HepG2 (cell line): ENCODE results near the gene TMEM267. TPM values are rescaled to one million over a fixed set of nuclear protein-coding genes. Genes with fewer than 3 reads are reported as not detected.

ENCODE experiments used
- ATAC-seq: fragments of 200-7000 bp; cut with Tn5 transposase; 3 replicates; pipeline ENCODE4 v1.9.1; 2020; ENCODE audit warnings: mild to moderate bottlenecking, moderate library complexity
- BruUV-seq: library from RNA; stranded (reverse); fragments of 400-500 nt; replicated peaks from 2 replicates; lab custom pipeline; 2021; lab: Mats Ljungman, UMichigan
- CTCF ChIA-PET: fragments of 300-600 bp; formaldehyde crosslinking; extraction: SDS; loops from one replicate; lab custom pipeline; 2021; ENCODE audit warnings: low total read pairs, inconsistent platforms, low intra/inter-chr PET ratio; lab: Yijun Ruan, JAX
- POLR2A ChIA-PET: fragments of 350-600 bp; sonication (Branson Sonifier 250); formaldehyde crosslinking; loops from one replicate; lab custom pipeline; 2020; ENCODE audit warnings: antibody characterized with exemption, inconsistent platforms; lab: Yijun Ruan, JAX
- DNase-seq: peaks from one replicate; pipeline ENCODE4 v3.0.0-alpha.2; 2015; ENCODE audit warnings: low spot score
- FAIRE-seq: peaks from 3 replicates; lab custom pipeline; 2011; peaks lifted over from hg19 to GRCh38; lab: Jason Lieb, UNC
- H2AFZ ChIP-seq: one replicate; pipeline ENCODE4 v1.6.1; 2011; ENCODE audit warnings: low read length, inconsistent platforms
- H3K27ac ChIP-seq: fragments of 300-600 bp; 3 replicates; pipeline ENCODE4 v1.8.0; 2011; ENCODE audit warnings: mixed run types, mild to moderate bottlenecking, mixed read lengths, low read length, inconsistent platforms; ENCODE audit not compliant: insufficient read depth; ENCODE audit errors: extremely low read length
- H3K27me3 ChIP-seq, 2 experiments: fragments of 200-600 bp in 1 of 2; 2 replicates in 1 of 2; 3 replicates in 1 of 2; pipeline versions ENCODE4 v1.6.0 to v1.8.0; 2011; ENCODE audit warnings: low read length in 2 of 2, mild to moderate bottlenecking in 2 of 2, moderate library complexity in 2 of 2, inconsistent platforms in 1 of 2; ENCODE audit not compliant: insufficient read depth in 2 of 2, control insufficient read depth in 1 of 2
- H3K36me3 ChIP-seq, 2 experiments: fragments of 200-600 bp in 1 of 2; replicated peaks in 1 of 2; 2 replicates in 1 of 2; 3 replicates in 1 of 2; pipeline versions ENCODE4 v1.5.1 to v1.8.0; 2011; ENCODE audit warnings: low read length in 2 of 2, inconsistent platforms in 1 of 2; ENCODE audit not compliant: insufficient read depth in 2 of 2, control insufficient read depth in 1 of 2
- H3K4me1 ChIP-seq: 2 replicates; pipeline ENCODE4 v1.5.1; 2012; ENCODE audit warnings: low read length, inconsistent platforms; ENCODE audit not compliant: insufficient read depth
- H3K4me2 ChIP-seq: 2 replicates; pipeline ENCODE4 v1.6.0; 2011; ENCODE audit warnings: low read depth, low read length, inconsistent platforms
- H3K4me3 ChIP-seq, 3 experiments: fragments of 200-600 bp in 1 of 3; sonication (generic), shearing (Covaris generic) in 1 of 3; replicated peaks in 1 of 3; 2 replicates each; pipeline ENCODE4 v1.5.1; 2011 to 2016; ENCODE audit warnings: low read length in 3 of 3, inconsistent platforms in 2 of 3, low read depth in 2 of 3, mild to moderate bottlenecking in 2 of 3, control low read depth in 1 of 3, mixed read lengths in 1 of 3; ENCODE audit not compliant: insufficient read depth in 1 of 3
- H3K79me2 ChIP-seq: one replicate; pipeline ENCODE4 v1.6.1; 2011; ENCODE audit warnings: low read length, inconsistent platforms; ENCODE audit not compliant: insufficient read depth
- H3K9ac ChIP-seq: 2 replicates; pipeline ENCODE4 v1.6.0; 2011; ENCODE audit warnings: mild to moderate bottlenecking, low read depth, low read length, inconsistent platforms; ENCODE audit not compliant: insufficient read depth
- H3K9me3 ChIP-seq: 2 replicates; pipeline ENCODE4 v1.5.1; 2012; ENCODE audit warnings: mild to moderate bottlenecking, low read length
- H4K20me1 ChIP-seq: 2 replicates; pipeline ENCODE4 v1.6.0; 2011; ENCODE audit warnings: inconsistent platforms, mild to moderate bottlenecking, low read length, moderate library complexity; ENCODE audit not compliant: insufficient read depth
- ASH2L ChIP-seq: fragments of 300-600, 200-600 bp; sonication (generic); IDR thresholded peaks from 2 replicates; pipeline ENCODE4 v1.7.0; 2017; ENCODE audit warnings: low read depth, mild to moderate bottlenecking, moderate library complexity, mixed read lengths, low read length; ENCODE audit not compliant: insufficient read length
- BCL6 ChIP-seq: IDR thresholded peaks from 2 replicates; pipeline ENCODE4 v1.6.1; 2016; ENCODE audit warnings: missing genetic modification reagents, missing compliant biosample characterization
- ELF1 ChIP-seq: sonication (generic); formaldehyde crosslinking; IDR thresholded peaks from 2 replicates; pipeline ENCODE4 v1.4.0; 2020; ENCODE audit warnings: missing genetic modification reagents
- GABPB1 ChIP-seq: IDR thresholded peaks from 2 replicates; pipeline ENCODE4 v1.6.1; 2016; ENCODE audit warnings: mild to moderate bottlenecking, missing genetic modification reagents, moderate library complexity, missing compliant biosample characterization
- HMG20A ChIP-seq: IDR thresholded peaks from 2 replicates; pipeline ENCODE4 v1.6.1; 2016; ENCODE audit warnings: borderline replicate concordance
- MED1 ChIP-seq: sonication (generic); formaldehyde crosslinking; IDR thresholded peaks from 2 replicates; pipeline ENCODE4 v1.4.0; 2020; ENCODE audit warnings: missing genetic modification reagents
- MLXIP ChIP-seq: sonication (generic); formaldehyde crosslinking; IDR thresholded peaks from 2 replicates; pipeline ENCODE4 v1.9.0; 2021; ENCODE audit warnings: missing genetic modification reagents, borderline replicate concordance
- TAF15 ChIP-seq: fragments of 200-400 bp; formaldehyde crosslinking; IDR thresholded peaks from one replicate; pipeline ENCODE4 v1.6.1; 2018; ENCODE audit warnings: mild to moderate bottlenecking, low read depth, low read length; ENCODE audit not compliant: poor library complexity, severe bottlenecking
- TBX2 ChIP-seq: sonication (generic); formaldehyde crosslinking; IDR thresholded peaks from 2 replicates; pipeline ENCODE4 v1.5.0; 2020; ENCODE audit warnings: missing genetic modification reagents, mild to moderate bottlenecking, borderline replicate concordance
- TFDP2 ChIP-seq: sonication (generic); formaldehyde crosslinking; IDR thresholded peaks from 2 replicates; pipeline ENCODE4 v1.4.0; 2020; ENCODE audit warnings: missing genetic modification reagents
- TGIF2 ChIP-seq: IDR thresholded peaks from 2 replicates; pipeline ENCODE4 v1.6.1; 2016; ENCODE audit warnings: control low read depth, missing compliant biosample characterization
- ZC3H4 ChIP-seq: sonication (generic); formaldehyde crosslinking; IDR thresholded peaks from 2 replicates; pipeline ENCODE4 v1.4.0; 2020; ENCODE audit warnings: missing genetic modification reagents, borderline replicate concordance
- ZNF543 ChIP-seq: sonication (generic); formaldehyde crosslinking; IDR thresholded peaks from 2 replicates; pipeline ENCODE4 v1.4.0; 2020; ENCODE audit warnings: mild to moderate bottlenecking, missing genetic modification reagents
- ZNF761 ChIP-seq: sonication (generic); formaldehyde crosslinking; conservative IDR thresholded peaks from 2 replicates; pipeline ENCODE4 v1.4.0; 2020; ENCODE audit warnings: mild to moderate bottlenecking, missing genetic modification reagents
- WGBS: methylation state at CpG from one replicate; pipeline ENCODE4 v1.1.6; 2017; ENCODE audit warnings: low lambda C conversion rate; 5-methylcytosine and 5-hydroxymethylcytosine counted together
- in situ Hi-C: cut with HindIII; loops from 2 replicates; pipeline ENCODE4 v1.10.0; 2017; ENCODE audit warnings: low pct_unique_long_range_greater_than_20kb; ENCODE audit not compliant: extremely low pct_ligation_motif_present
- intact Hi-C: fragments of 100-400 bp; cut with micrococcal nuclease; formaldehyde crosslinking; loops from one replicate; pipeline ENCODE4 v1.10.0; 2022; ENCODE audit not compliant: unreplicated experiment
- polyA plus RNA-seq, 8 experiments: library from polyadenylated mRNA; depleted of rRNA in 3 of 8; stranded (reverse) in 7 of 8; unstranded in 1 of 8; fragments of >200 nt; fragmentation: Illumina TruSeq in 4 of 8; extraction: Trizol in 4 of 8; gene quantifications; 2 replicates each; pipeline versions ENCODE4 v1.2.1 to v1.2.3, GENCODE V29; 2011 to 2016; ENCODE audit warnings: low read depth in 4 of 8, missing spikeins in 1 of 8, mixed read lengths in 1 of 8; ENCODE audit not compliant: insufficient read depth in 1 of 8
- total RNA-seq, 5 experiments: library from RNA; depleted of rRNA; stranded (reverse); fragments of >200 nt; fragmentation: Illumina TruSeq; extraction: Trizol; gene quantifications; 2 replicates each; pipeline ENCODE4 v1.2.3, GENCODE V29; 2016; ENCODE audit warnings: low read depth in 1 of 5
- TF ChIP-seq, protein P1 (sequence below): sonication (generic); formaldehyde crosslinking; IDR thresholded peaks from 2 replicates; pipeline ENCODE4 v1.9.0; 2022; ENCODE audit warnings: missing genetic modification reagents, mild to moderate bottlenecking, borderline replicate concordance
- TF ChIP-seq, protein P2 (sequence below): sonication (generic); formaldehyde crosslinking; conservative IDR thresholded peaks from 2 replicates; pipeline ENCODE4 v1.4.0; 2020; ENCODE audit warnings: missing genetic modification reagents

TMEM267 gene
- total and polyA plus RNA-seq, 2 of the 13 experiments (the other 11 are each of a cell fraction or from before 2014, with no cell fraction given) = 8.9 to 12.6 TPM

GRCh38 chr5:43514816-43515677 is 31.4 kb upstream of the TMEM267 start, which contains the start of gene C5orf34:
C5orf34 (minus strand) TSS chr5:43515148; CDS start chr5:43509339, 5,809 bp downstream.
- Histone ChIP-seq H3K27ac (peak within 1 kb of the TSS; percentile 83), H3K4me3 (peak within 1 kb of the TSS; percentile 74 to 92 (median 82)), H4K20me1 (no peaks in the 10 kb centered on the region), H3K9me3 (no peaks in the 10 kb centered on the region), H3K27me3 (no peaks in the 10 kb centered on the region), H3K9ac (peak within 1 kb of the TSS; percentile 69), H3K79me2 (peaks cover 21% of the 10 kb centered on the region), H3K4me1 (peaks cover 35% of the 10 kb centered on the region), H3K36me3 (no peaks in the 10 kb centered on the region), H2AFZ (peak within 1 kb of the TSS; percentile 94), H3K4me2 (peak within 1 kb of the TSS; percentile 68)
- in situ Hi-C loops = no loop called here
- BruUV-seq = TSS peak; percentile 96
- intact Hi-C loops = loop anchor here (2.0 kb wide), 1 partner anchor 32 kb away; the partner anchor contains the start of gene TMEM267
- 2% methylated on average over 26 of the region's 35 CpGs for WGBS
- ChIA-PET POLR2A (interaction anchor here (0.6 to 2.2 kb wide), 14 partner anchors 10 to 703 kb away, joined by 3 to 52 read pairs (median 4); partner anchors contain the start of genes HMGCS1, NNT, SELENOP and TMEM267), CTCF (no interaction called here)
- DNase-seq (peak; percentile 93), FAIRE-seq (peak; percentile 46), ATAC-seq (peak; percentile 99)
- TF ChIP-seq TFDP2 (CRISPR knock-in tag) (peak; percentile 96), BCL6 (no peak), TAF15 (no peak), GABPB1 (CRISPR knock-in tag) (peak; percentile 96), MED1 (CRISPR knock-in tag) (peak; percentile 46), ASH2L (peak; percentile 90), TGIF2 (CRISPR knock-in tag) (peak; percentile 94), ZNF761 (CRISPR knock-in tag) (peak; percentile 55; the same call in 1 of the 2 replicates), TBX2 (CRISPR knock-in tag) (peak; percentile 42; the same call in 1 of the 2 replicates), ELF1 (CRISPR knock-in tag) (peak; percentile 85), HMG20A (CRISPR knock-in tag) (no peak), MLXIP (CRISPR knock-in tag) (no peak), ZNF543 (CRISPR knock-in tag) (0 out of 2 replicates have a peak, but pooled peaks have one; percentile 64), ZC3H4 (no peak)
- TF ChIP-seq, protein P1, sequence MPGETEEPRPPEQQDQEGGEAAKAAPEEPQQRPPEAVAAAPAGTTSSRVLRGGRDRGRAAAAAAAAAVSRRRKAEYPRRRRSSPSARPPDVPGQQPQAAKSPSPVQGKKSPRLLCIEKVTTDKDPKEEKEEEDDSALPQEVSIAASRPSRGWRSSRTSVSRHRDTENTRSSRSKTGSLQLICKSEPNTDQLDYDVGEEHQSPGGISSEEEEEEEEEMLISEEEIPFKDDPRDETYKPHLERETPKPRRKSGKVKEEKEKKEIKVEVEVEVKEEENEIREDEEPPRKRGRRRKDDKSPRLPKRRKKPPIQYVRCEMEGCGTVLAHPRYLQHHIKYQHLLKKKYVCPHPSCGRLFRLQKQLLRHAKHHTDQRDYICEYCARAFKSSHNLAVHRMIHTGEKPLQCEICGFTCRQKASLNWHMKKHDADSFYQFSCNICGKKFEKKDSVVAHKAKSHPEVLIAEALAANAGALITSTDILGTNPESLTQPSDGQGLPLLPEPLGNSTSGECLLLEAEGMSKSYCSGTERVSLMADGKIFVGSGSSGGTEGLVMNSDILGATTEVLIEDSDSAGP = 0 out of 2 replicates have a peak, but pooled peaks have one; percentile 24
- TF ChIP-seq, protein P2, sequence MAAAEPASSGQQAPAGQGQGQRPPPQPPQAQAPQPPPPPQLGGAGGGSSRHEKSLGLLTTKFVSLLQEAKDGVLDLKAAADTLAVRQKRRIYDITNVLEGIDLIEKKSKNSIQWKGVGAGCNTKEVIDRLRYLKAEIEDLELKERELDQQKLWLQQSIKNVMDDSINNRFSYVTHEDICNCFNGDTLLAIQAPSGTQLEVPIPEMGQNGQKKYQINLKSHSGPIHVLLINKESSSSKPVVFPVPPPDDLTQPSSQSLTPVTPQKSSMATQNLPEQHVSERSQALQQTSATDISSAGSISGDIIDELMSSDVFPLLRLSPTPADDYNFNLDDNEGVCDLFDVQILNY = peak; percentile 90
